ENCODE data around the gene ASAP2. TPM values are rescaled to one million over a fixed set of nuclear protein-coding genes. Genes with fewer than 3 reads are reported as not detected.

The ASAP2 gene
- polyA plus RNA-seq, 1 donor (not counting 4 experiments of a cell fraction or from before 2014, with no cell fraction given) = 54.2 TPM

DNA sequence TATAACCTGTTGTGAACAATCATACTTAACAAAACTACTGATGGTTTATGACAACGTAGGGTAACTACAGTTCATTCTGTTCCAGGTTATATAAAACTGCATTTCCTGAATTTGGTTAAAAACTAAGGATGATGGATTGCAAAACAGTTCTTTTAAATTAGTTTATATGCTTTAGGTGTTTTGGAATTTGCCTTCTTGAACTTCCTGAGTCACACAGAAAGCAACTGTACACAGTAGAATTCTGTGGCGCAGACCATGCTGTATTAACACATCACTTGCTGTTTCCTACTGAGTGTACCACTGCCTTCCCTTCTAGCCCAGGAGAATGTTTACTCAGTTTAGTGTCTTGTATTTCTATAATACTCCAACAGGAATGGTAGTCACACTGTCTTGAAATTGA lies 197.3 kb downstream of the ASAP2 start:
- Histone ChIP-seq H3K36me3 (ENCODE audit: control insufficient read depth in 2 of 2, extremely low read depth in 1 of 2, insufficient read depth in 2 of 2, low read length in 2 of 2) (peaks cover 30 to 33% of the 10 kb centered on the region in 2 experiments), H4K20me1 (ENCODE audit: control insufficient read depth, extremely low read depth, insufficient read depth, low read length) (no peaks in the 10 kb centered on the region), H3K9me1 (ENCODE audit: control insufficient read depth, extremely low read depth, insufficient read depth, low read length) (no peaks in the 10 kb centered on the region), H3K79me2 (ENCODE audit: control insufficient read depth, insufficient read depth, low read length) (no peaks in the 10 kb centered on the region), H3K9ac (ENCODE audit: control insufficient read depth, extremely low read depth, insufficient read depth, low read length) (no peak overlapping the region), H3K4me2 (ENCODE audit: control insufficient read depth, extremely low read depth, insufficient read depth, low read depth, low read length) (no peak overlapping the region), H3K4me3 (ENCODE audit: control insufficient read depth in 2 of 3, extremely low read depth in 1 of 3, insufficient read depth in 2 of 3, low read depth in 1 of 3, low read length in 3 of 3) (no peak overlapping the region), H3K27ac (ENCODE audit: control insufficient read depth, insufficient read depth, low read length) (no peak overlapping the region), H2AFZ (ENCODE audit: control insufficient read depth, low read length) (no peak overlapping the region), H3K27me3 (ENCODE audit: control insufficient read depth, extremely low read depth, insufficient read depth, low read length) (no peaks in the 10 kb centered on the region), H3K9me3 (ENCODE audit: control insufficient read depth, low read depth, low read length) (no peaks in the 10 kb centered on the region), H3K4me1 (ENCODE audit: control insufficient read depth, extremely low read depth, insufficient read depth, low read length) (no peaks in the 10 kb centered on the region)
- TF ChIP-seq EZH2 (IDR thresholded peaks at IDR 0.05; ENCODE audit: low read length) = no peak
- TF ChIP-seq, protein P1, sequence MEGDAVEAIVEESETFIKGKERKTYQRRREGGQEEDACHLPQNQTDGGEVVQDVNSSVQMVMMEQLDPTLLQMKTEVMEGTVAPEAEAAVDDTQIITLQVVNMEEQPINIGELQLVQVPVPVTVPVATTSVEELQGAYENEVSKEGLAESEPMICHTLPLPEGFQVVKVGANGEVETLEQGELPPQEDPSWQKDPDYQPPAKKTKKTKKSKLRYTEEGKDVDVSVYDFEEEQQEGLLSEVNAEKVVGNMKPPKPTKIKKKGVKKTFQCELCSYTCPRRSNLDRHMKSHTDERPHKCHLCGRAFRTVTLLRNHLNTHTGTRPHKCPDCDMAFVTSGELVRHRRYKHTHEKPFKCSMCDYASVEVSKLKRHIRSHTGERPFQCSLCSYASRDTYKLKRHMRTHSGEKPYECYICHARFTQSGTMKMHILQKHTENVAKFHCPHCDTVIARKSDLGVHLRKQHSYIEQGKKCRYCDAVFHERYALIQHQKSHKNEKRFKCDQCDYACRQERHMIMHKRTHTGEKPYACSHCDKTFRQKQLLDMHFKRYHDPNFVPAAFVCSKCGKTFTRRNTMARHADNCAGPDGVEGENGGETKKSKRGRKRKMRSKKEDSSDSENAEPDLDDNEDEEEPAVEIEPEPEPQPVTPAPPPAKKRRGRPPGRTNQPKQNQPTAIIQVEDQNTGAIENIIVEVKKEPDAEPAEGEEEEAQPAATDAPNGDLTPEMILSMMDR (optimal IDR thresholded peaks at IDR 0.05 in 1 of 3, IDR thresholded peaks at IDR 0.05 in 1 of 3, conservative IDR thresholded peaks at IDR 0.05 in 1 of 3; ENCODE audit: extremely low read depth in 1 of 3, insufficient read depth in 2 of 3, low read length in 3 of 3) = no peak
- FAIRE-seq = no peak
- dilution Hi-C loops (cut with MboI; ENCODE audit: extremely low pct_ligation_motif_present, low sequenced_read_pairs) = no loop called here
- DNase-seq (ENCODE audit: low read depth, low spot score) = no peak

DNA sequence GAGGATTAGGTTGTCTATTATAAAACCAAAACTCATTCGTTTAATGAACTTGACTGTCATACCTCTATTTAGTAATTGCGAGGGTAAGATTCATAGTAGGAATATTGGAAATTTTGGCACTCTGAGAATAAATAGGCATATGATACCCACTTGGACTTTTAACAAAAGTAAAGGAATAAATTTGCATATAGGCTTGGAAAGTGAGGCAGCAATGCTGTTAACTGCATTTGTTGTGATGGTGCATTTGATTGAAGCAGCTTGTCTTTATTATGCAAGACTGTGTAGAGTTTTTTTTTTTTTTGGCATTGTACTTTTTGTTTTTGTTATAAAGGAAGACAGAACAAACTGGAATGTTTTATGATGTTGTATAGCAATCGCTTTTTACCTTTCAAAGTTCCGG lies 197.8 kb downstream of the ASAP2 start:
- TF ChIP-seq, protein P1 (optimal IDR thresholded peaks at IDR 0.05 in 1 of 3, IDR thresholded peaks at IDR 0.05 in 1 of 3, conservative IDR thresholded peaks at IDR 0.05 in 1 of 3; ENCODE audit: extremely low read depth in 1 of 3, insufficient read depth in 2 of 3, low read length in 3 of 3) = no peak
- TF ChIP-seq EZH2 (IDR thresholded peaks at IDR 0.05; ENCODE audit: low read length) = no peak
- H4K20me1 ChIP-seq (ENCODE audit: control insufficient read depth, extremely low read depth, insufficient read depth, low read length) = no peaks in the 10 kb centered on the region
- no peak overlapping the region for H3K4me3 ChIP-seq (ENCODE audit: control insufficient read depth in 2 of 3, extremely low read depth in 1 of 3, insufficient read depth in 2 of 3, low read depth in 1 of 3, low read length in 3 of 3)
- no peak for DNase-seq (ENCODE audit: low read depth, low spot score)
- no peaks in the 10 kb centered on the region for H3K9me1 ChIP-seq (ENCODE audit: control insufficient read depth, extremely low read depth, insufficient read depth, low read length)
- no peak overlapping the region for H2AFZ ChIP-seq (ENCODE audit: control insufficient read depth, low read length)
- no peaks in the 10 kb centered on the region for H3K4me1 ChIP-seq (ENCODE audit: control insufficient read depth, extremely low read depth, insufficient read depth, low read length)
- peaks cover 27 to 33% of the 10 kb centered on the region in 2 experiments for H3K36me3 ChIP-seq (ENCODE audit: control insufficient read depth in 2 of 2, extremely low read depth in 1 of 2, insufficient read depth in 2 of 2, low read length in 2 of 2)
- dilution Hi-C loops (cut with MboI; ENCODE audit: extremely low pct_ligation_motif_present, low sequenced_read_pairs) = no loop called here
- no peaks in the 10 kb centered on the region for H3K9me3 ChIP-seq (ENCODE audit: control insufficient read depth, low read depth, low read length)
- no peak for FAIRE-seq
- H3K79me2 ChIP-seq (ENCODE audit: control insufficient read depth, insufficient read depth, low read length) = no peaks in the 10 kb centered on the region
- H3K9ac ChIP-seq (ENCODE audit: control insufficient read depth, extremely low read depth, insufficient read depth, low read length) = no peak overlapping the region
- no peak overlapping the region for H3K27ac ChIP-seq (ENCODE audit: control insufficient read depth, insufficient read depth, low read length)
- no peak overlapping the region for H3K4me2 ChIP-seq (ENCODE audit: control insufficient read depth, extremely low read depth, insufficient read depth, low read depth, low read length)
- no peaks in the 10 kb centered on the region for H3K27me3 ChIP-seq (ENCODE audit: control insufficient read depth, extremely low read depth, insufficient read depth, low read length)
